T-cell (primary cell): Measurements from ENCODE around the gene PCDH9. TPM values are rescaled to one million over a fixed set of nuclear protein-coding genes. Genes with fewer than 3 reads are reported as not detected.

Source experiments
- ATAC-seq, 4 experiments: fragments of 200-7000 bp in 3 of 4; fragments of 150-1000 bp in 1 of 4; cut with Tn5 transposase; replicated peaks in 1 of 4; 1 replicate in 3 of 4; 2 replicates in 1 of 4; pipeline ENCODE4 v1.10.0; 2021; ENCODE audit warnings: moderate library complexity in 3 of 4, mild to moderate bottlenecking in 2 of 4, moderate number of reproducible peaks in 1 of 4
- CTCF ChIA-PET, 2 donors: fragments of 300-600 bp; sonication (Branson Sonifier 250); formaldehyde crosslinking; loops; one replicate each; lab custom pipeline; 2022; ENCODE audit warnings: antibody characterized with exemption in 2 of 2; lab: Charles Lee
- POLR2A ChIA-PET, 2 donors: fragments of 300-600 bp; sonication (Branson Sonifier 250); formaldehyde crosslinking; loops; one replicate each; lab custom pipeline; 2022; ENCODE audit warnings: antibody characterized with exemption in 2 of 2; lab: Charles Lee
- DNase-seq, 35 experiments: peaks; one replicate each; pipeline versions ENCODE4 v3.0.0 to v3.0.0-alpha.2; 2013 to 2023
- H3K27ac ChIP-seq: one replicate; pipeline ENCODE4 v1.5.1; 2013; ENCODE audit warnings: low read length
- H3K27me3 ChIP-seq, 2 experiments: replicated peaks in 1 of 2; 1 replicate in 1 of 2; 2 replicates in 1 of 2; pipeline versions ENCODE4 v1.6.1 to v1.7.0; 2013; ENCODE audit warnings: low read length in 1 of 2, mixed read lengths in 1 of 2; ENCODE audit not compliant: control insufficient read depth in 2 of 2, insufficient read depth in 2 of 2; ENCODE audit errors: extremely low read depth in 1 of 2
- H3K36me3 ChIP-seq, 2 donors: 1 replicate in 1 of 2; 2 replicates in 1 of 2; pipeline versions ENCODE4 v1.6.1 to v1.7.0; 2013; ENCODE audit warnings: low read length in 1 of 2; ENCODE audit not compliant: control insufficient read depth in 2 of 2, insufficient read depth in 1 of 2; ENCODE audit errors: extremely low read depth in 1 of 2
- H3K4me1 ChIP-seq, 2 experiments: 1 replicate in 1 of 2; 2 replicates in 1 of 2; pipeline versions ENCODE4 v1.6.1 to v1.7.0; 2013; ENCODE audit warnings: low read length in 2 of 2, mixed read lengths in 1 of 2; ENCODE audit not compliant: insufficient read depth in 2 of 2, control insufficient read depth in 1 of 2; ENCODE audit errors: extremely low read depth in 1 of 2
- H3K4me3 ChIP-seq, 2 donors: 1 replicate in 1 of 2; 2 replicates in 1 of 2; pipeline versions ENCODE4 v1.5.1 to v1.7.0; 2013; ENCODE audit warnings: mild to moderate bottlenecking in 2 of 2, low read length in 1 of 2, moderate library complexity in 1 of 2; ENCODE audit not compliant: control insufficient read depth in 1 of 2; ENCODE audit errors: extremely low read depth in 1 of 2
- H3K9me3 ChIP-seq: 2 replicates; pipeline ENCODE4 v1.7.0; 2013
- H3K27ac Mint-ChIP-seq, 2 donors: one replicate each; pipeline ENCODE4 v1.8.0; 2020 to 2021; ENCODE audit warnings: mild to moderate bottlenecking in 2 of 2, mixed read lengths in 2 of 2
- H3K27me3 Mint-ChIP-seq, 2 donors: one replicate each; pipeline ENCODE4 v1.8.0; 2021 to 2022; ENCODE audit warnings: mixed read lengths in 2 of 2
- H3K36me3 Mint-ChIP-seq: one replicate; pipeline ENCODE4 v1.8.0; 2021; ENCODE audit warnings: mixed read lengths
- H3K4me1 Mint-ChIP-seq, 3 donors: one replicate each; pipeline ENCODE4 v1.8.0; 2020 to 2022; ENCODE audit warnings: mixed read lengths in 3 of 3, mild to moderate bottlenecking in 1 of 3
- H3K4me3 Mint-ChIP-seq, 3 donors: one replicate each; pipeline ENCODE4 v1.8.0; 2020 to 2022; ENCODE audit warnings: mild to moderate bottlenecking in 3 of 3, mixed read lengths in 3 of 3, moderate library complexity in 3 of 3
- H3K9me3 Mint-ChIP-seq, 3 donors: one replicate each; pipeline ENCODE4 v1.8.0; 2020 to 2022; ENCODE audit warnings: mixed read lengths in 3 of 3
- WGBS: methylation state at CpG from one replicate; pipeline ENCODE4 v1.1.5; 2013; ENCODE audit warnings: missing lambda C conversion rate; ENCODE audit not compliant: insufficient coverage; 5-methylcytosine and 5-hydroxymethylcytosine counted together
- total RNA-seq, 35 experiments: library from RNA in 6 of 35; stranded (reverse) in 6 of 35; fragments of 120-200 nt in 1 of 35; gene quantifications; one replicate each; pipeline versions ENCODE4 v1.2.1 to v1.2.4 and lab custom pipeline; 2013 to 2026

PCDH9 gene
- total RNA-seq, 5 donors from 2014 or later (not counting 1 experiment from before 2014, with no cell fraction given), result 0.38 to 1.3 (median 0.53) TPM

- H3K36me3 ChIP-seq, result no peaks in the 10 kb centered on the region
- H3K27ac ChIP-seq, result no peak overlapping the region
- Mint-ChIP-seq H3K36me3 (no peaks in the 10 kb centered on the region), H3K27me3 (no peaks in the 10 kb centered on the region), H3K4me3 (no peak overlapping the region), H3K4me1 (no peaks in the 10 kb centered on the region), H3K9me3 (peaks cover 6 to 22% (median 12%) of the 10 kb centered on the region in 3 donors), H3K27ac (no peak overlapping the region)
- no peak for DNase-seq
- no peak for ATAC-seq
- ChIA-PET POLR2A (interaction anchor here in 1 of 2 donors (0.5 kb wide), 2 partner anchors 48 to 109 kb away, joined by 5 to 8 read pairs; no protein-coding TSS in a partner anchor), CTCF (no interaction called here)
- H3K4me3 ChIP-seq, result no peak overlapping the region
- no peaks in the 10 kb centered on the region for H3K27me3 ChIP-seq
- H3K9me3 ChIP-seq, result no peaks in the 10 kb centered on the region
- no CpG with 5 or more reads among the region's 4 CpGs for WGBS
- no peaks in the 10 kb centered on the region for H3K4me1 ChIP-seq
Measured at GRCh38 chr13:66875264-66875663, 354.9 kb downstream of the PCDH9 start.

DNA sequence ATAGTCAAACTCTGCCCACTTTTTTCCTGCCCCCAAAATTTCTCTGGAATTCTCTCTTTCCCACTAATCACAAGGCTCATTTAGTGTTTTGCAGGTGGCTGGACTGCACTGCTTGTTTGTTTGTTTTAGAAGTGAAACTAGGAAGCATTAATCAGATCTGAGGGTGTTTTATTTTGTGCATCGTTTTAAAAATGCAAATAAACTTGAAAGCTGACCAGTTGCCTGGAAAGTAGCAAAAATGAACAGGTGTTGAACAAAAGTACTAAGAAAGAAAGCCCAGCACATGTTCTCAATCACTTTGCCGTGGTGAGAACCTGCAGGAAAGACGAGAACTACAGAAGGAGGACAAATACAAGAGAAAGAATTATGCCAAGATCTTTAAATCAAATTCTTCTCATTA lies 365.5 kb downstream of the PCDH9 start:
- Mint-ChIP-seq H3K4me1 (no peaks in the 10 kb centered on the region), H3K36me3 (no peaks in the 10 kb centered on the region), H3K4me3 (no peak overlapping the region), H3K27ac (no peak overlapping the region), H3K9me3 (peaks cover 0 to 7% (median 2%) of the 10 kb centered on the region in 3 donors), H3K27me3 (no peaks in the 10 kb centered on the region)
- no peak for ATAC-seq
- Histone ChIP-seq H3K27me3 (no peaks in the 10 kb centered on the region), H3K36me3 (no peaks in the 10 kb centered on the region), H3K27ac (no peak overlapping the region), H3K9me3 (no peaks in the 10 kb centered on the region), H3K4me3 (no peak overlapping the region), H3K4me1 (no peaks in the 10 kb centered on the region)
- POLR2A ChIA-PET, result no interaction called here
- 45% methylated on average over 1 of the region's 3 CpGs for WGBS
- CTCF ChIA-PET, result no interaction called here
- DNase-seq, result no peak

DNA sequence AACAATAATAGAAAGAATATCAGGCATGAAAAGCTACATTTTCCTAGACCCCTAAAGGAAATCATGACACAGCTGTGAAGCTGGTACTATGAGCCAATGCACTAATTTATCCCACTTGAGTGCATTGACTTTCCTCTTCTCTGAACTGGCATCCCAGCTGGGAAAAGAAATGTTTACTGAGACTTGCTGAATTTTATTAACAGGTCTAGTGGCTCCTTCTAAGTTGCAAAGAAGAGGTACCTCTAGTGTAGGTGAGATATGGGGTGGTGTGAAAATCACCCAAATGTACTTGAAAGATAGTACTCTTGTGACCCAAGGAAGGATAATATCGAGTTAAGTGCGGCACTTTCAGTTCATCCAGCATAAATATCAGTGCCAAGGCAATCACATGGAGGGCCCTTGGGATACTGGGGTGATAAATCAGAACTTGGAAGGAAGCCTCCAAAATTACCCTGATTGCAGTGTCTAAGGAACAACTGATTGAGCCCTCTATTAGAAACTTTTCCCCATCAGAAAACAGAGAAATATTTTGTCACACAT lies 369.2 kb downstream of the PCDH9 start:
- Mint-ChIP-seq H3K27ac (no peak overlapping the region), H3K36me3 (no peaks in the 10 kb centered on the region), H3K4me3 (no peak overlapping the region), H3K9me3 (peaks cover 0 to 6% (median 2%) of the 10 kb centered on the region in 3 donors), H3K27me3 (no peaks in the 10 kb centered on the region), H3K4me1 (no peaks in the 10 kb centered on the region)
- no peaks in the 10 kb centered on the region for H3K27me3 ChIP-seq
- no peaks in the 10 kb centered on the region for H3K9me3 ChIP-seq
- no peak overlapping the region for H3K27ac ChIP-seq
- ChIA-PET POLR2A (no interaction called here), CTCF (no interaction called here)
- no peak overlapping the region for H3K4me3 ChIP-seq
- H3K36me3 ChIP-seq, result no peaks in the 10 kb centered on the region
- no CpG with 5 or more reads among the region's 2 CpGs for WGBS
- peaks cover 0 to 2% of the 10 kb centered on the region in 2 experiments for H3K4me1 ChIP-seq
- DNase-seq (no peak), ATAC-seq (no peak)

- Histone ChIP-seq H3K4me1 (peaks cover 0 to 2% of the 10 kb centered on the region in 2 experiments), H3K27ac (no peak overlapping the region), H3K36me3 (no peaks in the 10 kb centered on the region), H3K27me3 (no peaks in the 10 kb centered on the region), H3K4me3 (no peak overlapping the region), H3K9me3 (no peaks in the 10 kb centered on the region)
- Mint-ChIP-seq H3K36me3 (no peaks in the 10 kb centered on the region), H3K27me3 (no peaks in the 10 kb centered on the region), H3K4me1 (no peaks in the 10 kb centered on the region), H3K4me3 (no peak overlapping the region), H3K27ac (no peak overlapping the region), H3K9me3 (peaks cover 0 to 5% (median 2%) of the 10 kb centered on the region in 3 donors)
- ATAC-seq, result no peak
- CTCF ChIA-PET, result no interaction called here
- WGBS, result 85% methylated on average over 2 of the region's 8 CpGs
- POLR2A ChIA-PET, result no interaction called here
- DNase-seq, result no peak
Measured at GRCh38 chr13:66859934-66860877, 369.9 kb downstream of the PCDH9 start.

- H3K9me3 Mint-ChIP-seq, result peaks cover 0 to 6% (median 2%) of the 10 kb centered on the region in 3 donors
- no peak overlapping the region for H3K27ac Mint-ChIP-seq
- Histone ChIP-seq H3K27ac (no peak overlapping the region), H3K27me3 (no peaks in the 10 kb centered on the region), H3K4me1 (peaks cover 0 to 2% of the 10 kb centered on the region in 2 experiments), H3K36me3 (no peaks in the 10 kb centered on the region), H3K4me3 (no peak overlapping the region), H3K9me3 (no peaks in the 10 kb centered on the region)
- ATAC-seq (no peak), DNase-seq (no peak)
- H3K27me3 Mint-ChIP-seq, result no peaks in the 10 kb centered on the region
- no CpG with 5 or more reads among the region's 2 CpGs for WGBS
- POLR2A ChIA-PET, result no interaction called here
- H3K36me3 Mint-ChIP-seq, result no peaks in the 10 kb centered on the region
- CTCF ChIA-PET, result no interaction called here
- H3K4me1 Mint-ChIP-seq, result no peaks in the 10 kb centered on the region
- H3K4me3 Mint-ChIP-seq, result no peak overlapping the region
Measured at GRCh38 chr13:66859078-66859477, 371.1 kb downstream of the PCDH9 start.

- Mint-ChIP-seq H3K9me3 (peaks cover 0 to 6% (median 2%) of the 10 kb centered on the region in 3 donors), H3K4me3 (no peak overlapping the region), H3K4me1 (no peaks in the 10 kb centered on the region), H3K36me3 (no peaks in the 10 kb centered on the region), H3K27ac (no peak overlapping the region), H3K27me3 (no peaks in the 10 kb centered on the region)
- Histone ChIP-seq H3K27ac (no peak overlapping the region), H3K9me3 (no peaks in the 10 kb centered on the region), H3K4me1 (peaks cover 0 to 2% of the 10 kb centered on the region in 2 experiments), H3K27me3 (no peaks in the 10 kb centered on the region), H3K36me3 (no peaks in the 10 kb centered on the region), H3K4me3 (no peak overlapping the region)
- CTCF ChIA-PET, result interaction anchor here in 1 of 2 donors (0.5 kb wide), 1 partner anchor 25 kb away, joined by 4 read pairs; no protein-coding TSS in a partner anchor
- POLR2A ChIA-PET, result no interaction called here
- no peak for ATAC-seq
- 67% methylated on average over 1 of the region's 3 CpGs for WGBS
- DNase-seq, result no peak
Measured at GRCh38 chr13:66858163-66858562, 372.0 kb downstream of the PCDH9 start.
